ENCODE measurements around the gene ZNF286A. TPM values are rescaled to one million over a fixed set of nuclear protein-coding genes. Genes with fewer than 3 reads are reported as not detected.

ZNF286A gene
- polyA plus RNA-seq, 1 donor (not counting 4 experiments of a cell fraction or from before 2014, with no cell fraction given), result 19.5 TPM

DNA sequence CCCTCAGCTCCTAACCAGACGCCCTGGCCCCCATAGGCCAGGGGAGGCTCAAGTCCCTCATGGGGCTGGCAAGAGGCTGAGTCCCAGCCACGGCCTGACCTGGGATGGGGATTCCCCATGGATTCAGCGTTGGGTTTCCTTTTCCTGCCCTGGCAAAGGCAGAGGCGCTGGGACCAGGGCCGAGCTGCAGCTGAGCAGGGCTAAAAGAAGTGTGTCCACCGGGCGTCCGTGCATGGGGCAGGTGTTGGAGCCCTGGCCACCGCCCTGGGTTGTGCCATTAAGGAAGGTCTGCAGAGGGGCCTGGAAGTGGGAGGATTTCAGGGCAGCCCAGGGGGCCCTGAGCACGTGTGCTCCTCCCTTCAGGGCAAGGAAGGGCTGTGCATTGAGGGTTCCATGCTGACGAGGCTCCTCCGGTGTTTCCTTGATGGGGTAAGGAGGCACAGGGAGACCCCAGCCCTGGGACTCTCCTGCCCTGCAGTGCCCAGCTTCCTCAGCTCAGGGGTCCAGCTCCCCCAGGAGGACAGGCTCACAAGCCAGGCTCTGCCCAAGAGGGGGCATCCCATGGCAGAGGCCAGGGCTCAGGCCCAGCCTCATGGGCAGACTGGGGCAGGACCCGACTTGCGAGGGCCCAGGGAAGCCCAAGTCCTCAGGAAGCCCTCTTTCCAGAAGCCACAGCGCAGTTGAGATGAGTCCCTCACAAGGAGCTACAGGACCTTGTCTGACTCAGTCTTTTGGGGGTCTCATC is 42.7 kb downstream of the ZNF286A start:
- Histone ChIP-seq H4K20me1 (ENCODE audit: control insufficient read depth, extremely low read depth, insufficient read depth, low read length) (no peaks in the 10 kb centered on the region), H3K4me3 (ENCODE audit: control insufficient read depth in 2 of 3, extremely low read depth in 1 of 3, insufficient read depth in 2 of 3, low read depth in 1 of 3, low read length in 3 of 3) (no peak overlapping the region), H3K9ac (ENCODE audit: control insufficient read depth, extremely low read depth, insufficient read depth, low read length) (no peak overlapping the region), H3K27ac (ENCODE audit: control insufficient read depth, insufficient read depth, low read length) (no peak overlapping the region), H2AFZ (ENCODE audit: control insufficient read depth, low read length) (no peak overlapping the region), H3K9me1 (ENCODE audit: control insufficient read depth, extremely low read depth, insufficient read depth, low read length) (no peaks in the 10 kb centered on the region), H3K4me2 (ENCODE audit: control insufficient read depth, extremely low read depth, insufficient read depth, low read depth, low read length) (no peak overlapping the region), H3K4me1 (ENCODE audit: control insufficient read depth, extremely low read depth, insufficient read depth, low read length) (no peaks in the 10 kb centered on the region), H3K9me3 (ENCODE audit: control insufficient read depth, low read depth, low read length) (no peaks in the 10 kb centered on the region), H3K36me3 (ENCODE audit: control insufficient read depth in 2 of 2, extremely low read depth in 1 of 2, insufficient read depth in 2 of 2, low read length in 2 of 2) (no peaks in the 10 kb centered on the region), H3K27me3 (ENCODE audit: control insufficient read depth, extremely low read depth, insufficient read depth, low read length) (peaks cover 3% of the 10 kb centered on the region), H3K79me2 (ENCODE audit: control insufficient read depth, insufficient read depth, low read length) (no peaks in the 10 kb centered on the region)
- no peak for TF ChIP-seq EZH2 (IDR thresholded peaks at IDR 0.05; ENCODE audit: low read length)
- DNase-seq (ENCODE audit: low read depth, low spot score) (no peak), FAIRE-seq (no peak)
- dilution Hi-C loops (cut with MboI; ENCODE audit: extremely low pct_ligation_motif_present, low sequenced_read_pairs), result no loop called here

DNA sequence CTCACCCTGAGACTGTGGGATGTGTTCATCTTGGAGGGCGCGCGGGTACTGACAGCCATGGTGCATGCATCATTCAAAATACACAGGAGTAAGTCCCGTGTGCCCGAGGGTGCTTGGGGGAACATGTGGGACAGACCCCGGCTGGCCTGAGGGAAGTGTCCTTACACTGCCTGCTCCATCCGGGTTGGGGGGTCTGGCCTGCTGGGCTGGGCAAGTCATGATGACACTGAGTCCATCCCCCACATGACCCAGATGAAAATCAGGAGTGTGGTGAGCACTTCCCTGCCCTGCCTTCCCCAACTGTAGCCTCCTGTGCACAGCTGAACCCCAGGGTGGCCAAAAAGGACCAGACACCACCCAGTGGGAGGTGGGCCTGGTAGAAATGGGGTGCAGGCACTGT is 43.4 kb downstream of the ZNF286A start:
- TF ChIP-seq, protein P1, sequence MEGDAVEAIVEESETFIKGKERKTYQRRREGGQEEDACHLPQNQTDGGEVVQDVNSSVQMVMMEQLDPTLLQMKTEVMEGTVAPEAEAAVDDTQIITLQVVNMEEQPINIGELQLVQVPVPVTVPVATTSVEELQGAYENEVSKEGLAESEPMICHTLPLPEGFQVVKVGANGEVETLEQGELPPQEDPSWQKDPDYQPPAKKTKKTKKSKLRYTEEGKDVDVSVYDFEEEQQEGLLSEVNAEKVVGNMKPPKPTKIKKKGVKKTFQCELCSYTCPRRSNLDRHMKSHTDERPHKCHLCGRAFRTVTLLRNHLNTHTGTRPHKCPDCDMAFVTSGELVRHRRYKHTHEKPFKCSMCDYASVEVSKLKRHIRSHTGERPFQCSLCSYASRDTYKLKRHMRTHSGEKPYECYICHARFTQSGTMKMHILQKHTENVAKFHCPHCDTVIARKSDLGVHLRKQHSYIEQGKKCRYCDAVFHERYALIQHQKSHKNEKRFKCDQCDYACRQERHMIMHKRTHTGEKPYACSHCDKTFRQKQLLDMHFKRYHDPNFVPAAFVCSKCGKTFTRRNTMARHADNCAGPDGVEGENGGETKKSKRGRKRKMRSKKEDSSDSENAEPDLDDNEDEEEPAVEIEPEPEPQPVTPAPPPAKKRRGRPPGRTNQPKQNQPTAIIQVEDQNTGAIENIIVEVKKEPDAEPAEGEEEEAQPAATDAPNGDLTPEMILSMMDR (optimal IDR thresholded peaks at IDR 0.05 in 1 of 3, IDR thresholded peaks at IDR 0.05 in 1 of 3, conservative IDR thresholded peaks at IDR 0.05 in 1 of 3; ENCODE audit: extremely low read depth in 1 of 3, insufficient read depth in 2 of 3, low read length in 3 of 3), result no peak
- no peak for TF ChIP-seq EZH2 (IDR thresholded peaks at IDR 0.05; ENCODE audit: low read length)

More for the DNA sequence above, 43.4 kb downstream of the ZNF286A start:
- no peak overlapping the region for H3K4me2 ChIP-seq (ENCODE audit: control insufficient read depth, extremely low read depth, insufficient read depth, low read depth, low read length)
- no peaks in the 10 kb centered on the region for H3K4me1 ChIP-seq (ENCODE audit: control insufficient read depth, extremely low read depth, insufficient read depth, low read length)
- no peaks in the 10 kb centered on the region for H3K9me1 ChIP-seq (ENCODE audit: control insufficient read depth, extremely low read depth, insufficient read depth, low read length)
- no peak overlapping the region for H3K27ac ChIP-seq (ENCODE audit: control insufficient read depth, insufficient read depth, low read length)
- no peak overlapping the region for H3K4me3 ChIP-seq (ENCODE audit: control insufficient read depth in 2 of 3, extremely low read depth in 1 of 3, insufficient read depth in 2 of 3, low read depth in 1 of 3, low read length in 3 of 3)
- peaks cover 3% of the 10 kb centered on the region for H3K27me3 ChIP-seq (ENCODE audit: control insufficient read depth, extremely low read depth, insufficient read depth, low read length)
- dilution Hi-C loops (cut with MboI; ENCODE audit: extremely low pct_ligation_motif_present, low sequenced_read_pairs), result no loop called here
- H3K9ac ChIP-seq (ENCODE audit: control insufficient read depth, extremely low read depth, insufficient read depth, low read length), result no peak overlapping the region
- H3K36me3 ChIP-seq (ENCODE audit: control insufficient read depth in 2 of 2, extremely low read depth in 1 of 2, insufficient read depth in 2 of 2, low read length in 2 of 2), result no peaks in the 10 kb centered on the region
- FAIRE-seq, result no peak
- no peaks in the 10 kb centered on the region for H3K9me3 ChIP-seq (ENCODE audit: control insufficient read depth, low read depth, low read length)
- H2AFZ ChIP-seq (ENCODE audit: control insufficient read depth, low read length), result no peak overlapping the region
- H4K20me1 ChIP-seq (ENCODE audit: control insufficient read depth, extremely low read depth, insufficient read depth, low read length), result no peaks in the 10 kb centered on the region
- no peaks in the 10 kb centered on the region for H3K79me2 ChIP-seq (ENCODE audit: control insufficient read depth, insufficient read depth, low read length)
- no peak for DNase-seq (ENCODE audit: low read depth, low spot score)

All from keratinocyte (primary cell).